SH-SY5Y (cell line): Measurements from ENCODE around the gene KCNJ12.

Source experiments
- GATA2 ChIP-seq: IDR thresholded peaks from 2 replicates; pipeline ENCODE4 v1.6.1; 2011; ENCODE audit warnings: mild to moderate bottlenecking, low read depth, low read length
- GATA3 ChIP-seq: IDR thresholded peaks from 2 replicates; pipeline ENCODE4 v1.6.1; 2011; ENCODE audit warnings: low read depth, mild to moderate bottlenecking, low read length, moderate library complexity

GRCh38 chr17:21462237-21462636 lies 86.1 kb downstream of the KCNJ12 start:
- TF ChIP-seq GATA2 (no peak), GATA3 (no peak)
